GM23338 (cell line): Measurements from ENCODE around the gene CACNA1S. TPM values are rescaled to one million over a fixed set of nuclear protein-coding genes. Genes with fewer than 3 reads are reported as not detected.

ENCODE experiments used
- ATAC-seq: fragments of 200-7000 bp; cut with Tn5 transposase; 3 replicates; pipeline ENCODE4 v1.9.1; 2020
- DNase-seq: peaks from one replicate; pipeline ENCODE4 v3.0.0-alpha.2; 2015; ENCODE audit warnings: low spot score
- H2AFZ ChIP-seq: fragments of 200-600 bp; sonication (generic); 2 replicates; pipeline ENCODE4 v1.8.0; 2016; ENCODE audit warnings: antibody characterized with exemption, mild to moderate bottlenecking, moderate library complexity
- H3F3A ChIP-seq: fragments of 200-600 bp; sonication (generic); replicated peaks from 2 replicates; pipeline ENCODE4 v1.8.0; 2017; ENCODE audit warnings: antibody characterized with exemption, mixed run types, low read depth
- H3K27ac ChIP-seq: fragments of 200-600 bp; sonication (generic); 2 replicates; pipeline ENCODE4 v1.6.1; 2016; ENCODE audit warnings: low read depth
- H3K27me3 ChIP-seq: fragments of 200-600 bp; sonication (generic); 2 replicates; pipeline ENCODE4 v1.8.0; 2016; ENCODE audit warnings: mild to moderate bottlenecking, mixed run types, moderate library complexity; ENCODE audit not compliant: insufficient read depth
- H3K36me3 ChIP-seq: fragments of 200-600 bp; sonication (generic); 2 replicates; pipeline ENCODE4 v1.8.0; 2016; ENCODE audit warnings: mild to moderate bottlenecking; ENCODE audit not compliant: insufficient read depth
- H3K4me1 ChIP-seq: fragments of 200-600 bp; sonication (generic); 2 replicates; pipeline ENCODE4 v1.8.0; 2016; ENCODE audit warnings: mild to moderate bottlenecking, moderate library complexity; ENCODE audit not compliant: insufficient read depth
- H3K4me2 ChIP-seq: fragments of 200-600 bp; sonication (generic); 2 replicates; pipeline ENCODE4 v1.7.1; 2017; ENCODE audit warnings: mixed run types
- H3K4me3 ChIP-seq: fragments of 200-600 bp; sonication (generic); 2 replicates; pipeline ENCODE4 v1.6.1; 2016; ENCODE audit warnings: mixed run types
- H3K79me2 ChIP-seq: fragments of 200-600 bp; sonication (generic); replicated peaks from 2 replicates; pipeline ENCODE4 v1.8.0; 2017; ENCODE audit warnings: mild to moderate bottlenecking; ENCODE audit not compliant: insufficient read depth
- H3K9me2 ChIP-seq: fragments of 200-600 bp; sonication (generic); 2 replicates; pipeline ENCODE4 v1.8.0; 2017; ENCODE audit not compliant: insufficient read depth
- H4K20me1 ChIP-seq: fragments of 200-600 bp; sonication (generic); replicated peaks from 2 replicates; pipeline ENCODE4 v1.8.0; 2017; ENCODE audit warnings: mild to moderate bottlenecking; ENCODE audit not compliant: insufficient read depth
- H3K27ac Mint-ChIP-seq: 2 replicates; pipeline ENCODE4 v1.8.0; 2020; ENCODE audit warnings: inconsistent platforms, mild to moderate bottlenecking, moderate library complexity, mixed read lengths
- H3K27me3 Mint-ChIP-seq: 3 replicates; pipeline ENCODE4 v1.8.0; 2022; ENCODE audit warnings: low read depth, mild to moderate bottlenecking, moderate library complexity, mixed read lengths, inconsistent platforms; ENCODE audit not compliant: insufficient read depth, poor library complexity
- H3K36me3 Mint-ChIP-seq: 3 replicates; pipeline ENCODE4 v1.8.0; 2021; ENCODE audit warnings: low read depth, mild to moderate bottlenecking, inconsistent platforms, moderate library complexity, mixed read lengths
- H3K4me1 Mint-ChIP-seq: 3 replicates; pipeline ENCODE4 v1.8.0; 2020; ENCODE audit warnings: mild to moderate bottlenecking, inconsistent platforms, mixed read lengths
- H3K4me3 Mint-ChIP-seq: 3 replicates; pipeline ENCODE4 v1.8.0; 2021; ENCODE audit warnings: moderate library complexity, mild to moderate bottlenecking, inconsistent platforms, mixed read lengths
- H3K9me3 Mint-ChIP-seq: 3 replicates; pipeline ENCODE4 v1.8.0; 2020; ENCODE audit warnings: moderate library complexity, mild to moderate bottlenecking, inconsistent platforms, mixed read lengths
- CREB1 ChIP-seq: fragments of 250-450 bp; sonication (Bioruptor Pico); IDR thresholded peaks from 2 replicates; pipeline ENCODE4 v1.5.0; 2020; ENCODE audit warnings: low read depth, mild to moderate bottlenecking, moderate library complexity
- CTCF ChIP-seq, 2 experiments: fragments of 200-600 bp in 1 of 2; sonication (generic) in 1 of 2; conservative IDR thresholded peaks; 2 replicates each; pipeline versions ENCODE4 v1.5.1 to v1.6.1; 2016 to 2017; ENCODE audit warnings: antibody characterized with exemption in 2 of 2, low read depth in 2 of 2, mild to moderate bottlenecking in 2 of 2, moderate library complexity in 1 of 2
- ETS1 ChIP-seq: IDR thresholded peaks from 2 replicates; pipeline ENCODE4 v1.6.1; 2016; ENCODE audit warnings: antibody characterized with exemption
- EZH2 ChIP-seq: fragments of 200-600 bp; sonication (generic); IDR thresholded peaks from one replicate; pipeline ENCODE4 v1.8.0; 2017; ENCODE audit warnings: antibody characterized with exemption, mild to moderate bottlenecking, low read depth; ENCODE audit not compliant: unreplicated experiment
- EZH2phosphoT487 ChIP-seq: fragments of 200-600 bp; sonication (generic); IDR thresholded peaks from one replicate; pipeline ENCODE4 v1.8.1; 2018; ENCODE audit warnings: antibody characterized with exemption; ENCODE audit not compliant: unreplicated experiment
- JUNB ChIP-seq: IDR thresholded peaks from one replicate; pipeline ENCODE4 v1.6.1; 2016; ENCODE audit warnings: antibody characterized with exemption; ENCODE audit not compliant: unreplicated experiment
- NANOG ChIP-seq: IDR thresholded peaks from 2 replicates; pipeline ENCODE4 v1.6.1; 2016; ENCODE audit warnings: antibody characterized with exemption, borderline replicate concordance
- POLR2AphosphoS5 ChIP-seq: IDR thresholded peaks from 2 replicates; pipeline ENCODE4 v1.6.1; 2016; ENCODE audit warnings: antibody characterized with exemption, low read depth
- REST ChIP-seq: IDR thresholded peaks from one replicate; pipeline ENCODE4 v1.6.1; 2018; ENCODE audit warnings: antibody characterized with exemption; ENCODE audit not compliant: unreplicated experiment
- ZNF114 ChIP-seq: fragments of 250-450 bp; sonication (Bioruptor Pico); IDR thresholded peaks from 2 replicates; pipeline ENCODE4 v1.5.0; 2020; ENCODE audit warnings: mild to moderate bottlenecking, moderate library complexity
- ZNF331 ChIP-seq: fragments of 250-450 bp; sonication (Bioruptor Pico); IDR thresholded peaks from 2 replicates; pipeline ENCODE4 v1.5.0; 2020; ENCODE audit warnings: low read depth, mild to moderate bottlenecking, moderate library complexity
- polyA plus RNA-seq: library from polyadenylated mRNA; unstranded; fragments of >200 nt; fragmentation: Nextera tagmentation; extraction: Ambion mirVana; gene quantifications from 2 replicates; pipeline ENCODE4 v1.2.1, GENCODE V29; 2016
- total RNA-seq: library from RNA; depleted of rRNA; stranded (reverse); fragments of >200 nt; shearing (Covaris generic); gene quantifications from 2 replicates; pipeline ENCODE4 v1.2.3, GENCODE V29; 2014

CACNA1S gene
- total and polyA plus RNA-seq, 2 experiments from 2014 or later, result 0.03 TPM; not detected in 1

- DNase-seq, result peak; percentile 72
- Histone ChIP-seq H3K4me2 (no peak overlapping the region), H4K20me1 (peaks cover 12% of the 10 kb centered on the region; the same call in 1 of the 2 replicates), H3K27me3 (no peaks in the 10 kb centered on the region), H3K27ac (no peak overlapping the region), H3K4me1 (0 out of 2 replicates have a peak, but pooled peaks cover 8% of the 10 kb centered on the region), H3K36me3 (peaks cover 46% of the 10 kb centered on the region), H3K4me3 (no peak overlapping the region), H3K9me2 (no peaks in the 10 kb centered on the region), H3K79me2 (peaks cover 16% of the 10 kb centered on the region), H3F3A (no peaks in the 10 kb centered on the region), H2AFZ (no peak overlapping the region)
- Mint-ChIP-seq H3K27ac (no peak overlapping the region), H3K27me3 (no peaks in the 10 kb centered on the region), H3K4me1 (peaks cover 11% of the 10 kb centered on the region), H3K9me3 (no peaks in the 10 kb centered on the region), H3K36me3 (peaks cover 85% of the 10 kb centered on the region), H3K4me3 (no peak overlapping the region)
- peak; percentile 49 to 52 for TF ChIP-seq CTCF (conservative IDR thresholded peaks at IDR 0.05; ENCODE audit: low read depth in 2 of 2)
- TF ChIP-seq EZH2phosphoT487, result no peak
- TF ChIP-seq EZH2, result no peak
- no peak for TF ChIP-seq ZNF114 (CRISPR knock-in tag)
- TF ChIP-seq CREB1, result no peak
- TF ChIP-seq NANOG, result no peak
- TF ChIP-seq JUNB, result no peak
- TF ChIP-seq REST, result no peak
- no peak for TF ChIP-seq POLR2AphosphoS5
- no peak for ATAC-seq
Observed at GRCh38 chr1:201149400-201149799, 37.2 kb upstream of the CACNA1S start.

- no peak overlapping the region for H3K4me3 ChIP-seq
- no peak overlapping the region for H2AFZ ChIP-seq
- ATAC-seq (no peak), DNase-seq (no peak)
- H3K27ac ChIP-seq, result no peak overlapping the region
- H4K20me1 ChIP-seq, result peaks cover 12% of the 10 kb centered on the region; the same call in 1 of the 2 replicates
- Mint-ChIP-seq H3K4me1 (peaks cover under 1% of the 10 kb centered on the region; the same call in 2 of the 3 replicates), H3K36me3 (peaks cover 99% of the 10 kb centered on the region), H3K9me3 (no peaks in the 10 kb centered on the region), H3K27ac (no peak overlapping the region), H3K27me3 (no peaks in the 10 kb centered on the region), H3K4me3 (no peak overlapping the region)
- no peaks in the 10 kb centered on the region for H3K27me3 ChIP-seq
- H3K79me2 ChIP-seq, result peaks cover 4% of the 10 kb centered on the region
- no peaks in the 10 kb centered on the region for H3F3A ChIP-seq
- H3K4me2 ChIP-seq, result no peak overlapping the region
- H3K4me1 ChIP-seq, result no peaks in the 10 kb centered on the region
- H3K36me3 ChIP-seq, result peaks cover 53% of the 10 kb centered on the region
- no peaks in the 10 kb centered on the region for H3K9me2 ChIP-seq
- no peak for TF ChIP-seq ZNF331 (CRISPR knock-in tag)
- no peak for TF ChIP-seq JUNB
- no peak for TF ChIP-seq ETS1
- TF ChIP-seq REST, result no peak
- no peak for TF ChIP-seq POLR2AphosphoS5
- no peak for TF ChIP-seq CTCF (conservative IDR thresholded peaks at IDR 0.05; ENCODE audit: low read depth in 2 of 2)
- TF ChIP-seq NANOG, result no peak
- TF ChIP-seq ZNF114 (CRISPR knock-in tag), result no peak
- TF ChIP-seq EZH2phosphoT487, result no peak
Observed at GRCh38 chr1:201147396-201148015, 35.3 kb upstream of the CACNA1S start.
